Loucy (cell line): ENCODE measurements around the gene PIGQ.

ENCODE experiments used
- H2AFZ ChIP-seq: fragments of 200-600 bp; sonication (generic); 2 replicates; pipeline ENCODE4 v1.6.0; 2016; ENCODE audit warnings: antibody characterized with exemption, mild to moderate bottlenecking, low read length, moderate library complexity
- H3F3A ChIP-seq: fragments of 200-600 bp; 2 replicates; pipeline ENCODE4 v1.6.0; 2016; ENCODE audit warnings: antibody characterized with exemption, low read depth, mild to moderate bottlenecking
- H3K27me3 ChIP-seq: fragments of 200-600 bp; sonication (generic); 2 replicates; pipeline ENCODE4 v1.6.1; 2014; ENCODE audit warnings: low read length, mild to moderate bottlenecking; ENCODE audit not compliant: insufficient read depth, poor library complexity, severe bottlenecking
- H3K36me3 ChIP-seq: fragments of 200-600 bp; sonication (generic); 2 replicates; pipeline ENCODE4 v1.6.1; 2016; ENCODE audit warnings: low read length; ENCODE audit not compliant: insufficient read depth
- H3K4me1 ChIP-seq: fragments of 200-600 bp; sonication (generic); 2 replicates; pipeline ENCODE4 v1.5.1; 2014; ENCODE audit warnings: low read length, mild to moderate bottlenecking; ENCODE audit not compliant: insufficient read depth, poor library complexity, severe bottlenecking
- H3K4me2 ChIP-seq: fragments of 200-600 bp; sonication (generic); 2 replicates; pipeline ENCODE4 v1.6.0; 2014; ENCODE audit warnings: antibody characterized with exemption, low read length, low read depth, mild to moderate bottlenecking; ENCODE audit not compliant: poor library complexity, severe bottlenecking
- H3K4me3 ChIP-seq: fragments of 200-600 bp; sonication (generic); 2 replicates; pipeline ENCODE4 v1.5.1; 2014; ENCODE audit warnings: low read length, mild to moderate bottlenecking, mixed read lengths; ENCODE audit not compliant: poor library complexity, severe bottlenecking
- H3K79me2 ChIP-seq: fragments of 200-600 bp; sonication (generic); 2 replicates; pipeline ENCODE4 v1.6.1; 2014; ENCODE audit warnings: low read length; ENCODE audit not compliant: insufficient read depth
- H3K9ac ChIP-seq: fragments of 200-600 bp; sonication (generic); 2 replicates; pipeline ENCODE4 v1.6.0; 2014; ENCODE audit warnings: mild to moderate bottlenecking, low read depth, low read length, moderate library complexity; ENCODE audit not compliant: poor library complexity, severe bottlenecking
- H3K9me2 ChIP-seq: fragments of 200-600 bp; sonication (generic); replicated peaks from 2 replicates; pipeline ENCODE4 v1.6.1; 2016; ENCODE audit warnings: low read depth, low read length, mixed read lengths
- H3K9me3 ChIP-seq: fragments of 200-600 bp; sonication (generic); 2 replicates; pipeline ENCODE4 v1.6.1; 2014; ENCODE audit warnings: mild to moderate bottlenecking, antibody characterized with exemption, low read length, low read depth; ENCODE audit not compliant: insufficient read depth
- H4K20me1 ChIP-seq: fragments of 200-600 bp; sonication (generic); 2 replicates; pipeline ENCODE4 v1.6.0; 2014; ENCODE audit warnings: antibody characterized with exemption, low read length, mild to moderate bottlenecking; ENCODE audit not compliant: insufficient read depth, poor library complexity, severe bottlenecking
- CTCF ChIP-seq: fragments of 200-600 bp; sonication (generic); conservative IDR thresholded peaks from 2 replicates; pipeline ENCODE4 v1.5.1; 2014; ENCODE audit warnings: mild to moderate bottlenecking, antibody characterized with exemption, low read length
- EZH2phosphoT487 ChIP-seq: fragments of 200-600 bp; IDR thresholded peaks from 2 replicates; pipeline ENCODE4 v1.6.1; 2018; ENCODE audit warnings: antibody characterized with exemption, mild to moderate bottlenecking, moderate library complexity, borderline replicate concordance

PIGQ gene

GRCh38 chr16:582614-583331 is 13.0 kb downstream of the PIGQ start:
- Histone ChIP-seq H3K79me2 (peaks cover 9% of the 10 kb centered on the region; the same call in 1 of the 2 replicates), H3K27me3 (no peaks in the 10 kb centered on the region), H3K36me3 (no peaks in the 10 kb centered on the region), H3K9me2 (no peaks in the 10 kb centered on the region), H3K4me2 (no peak overlapping the region), H3K4me1 (no peaks in the 10 kb centered on the region), H3K4me3 (no peak overlapping the region), H3F3A (no peaks in the 10 kb centered on the region), H3K9ac (no peak overlapping the region), H4K20me1 (no peaks in the 10 kb centered on the region), H2AFZ (no peak overlapping the region), H3K9me3 (no peaks in the 10 kb centered on the region)
- no peak for TF ChIP-seq CTCF
- no peak for TF ChIP-seq EZH2phosphoT487

GRCh38 chr16:583470-583814 is 13.7 kb downstream of the PIGQ start:
- Histone ChIP-seq H3K4me1 (no peaks in the 10 kb centered on the region), H3K4me3 (no peak overlapping the region), H3K9me2 (no peaks in the 10 kb centered on the region), H3K9ac (no peak overlapping the region), H3K27me3 (no peaks in the 10 kb centered on the region), H3K4me2 (no peak overlapping the region), H3K36me3 (no peaks in the 10 kb centered on the region), H2AFZ (no peak overlapping the region), H4K20me1 (no peaks in the 10 kb centered on the region), H3K9me3 (no peaks in the 10 kb centered on the region), H3F3A (no peaks in the 10 kb centered on the region), H3K79me2 (peaks cover 11% of the 10 kb centered on the region; the same call in 1 of the 2 replicates)
- no peak for TF ChIP-seq EZH2phosphoT487

- Histone ChIP-seq H3F3A (no peaks in the 10 kb centered on the region), H3K79me2 (peaks cover 11% of the 10 kb centered on the region; the same call in 1 of the 2 replicates), H3K9me2 (no peaks in the 10 kb centered on the region), H3K27me3 (no peaks in the 10 kb centered on the region), H4K20me1 (no peaks in the 10 kb centered on the region), H2AFZ (no peak overlapping the region), H3K4me2 (no peak overlapping the region), H3K36me3 (no peaks in the 10 kb centered on the region), H3K9ac (no peak overlapping the region), H3K9me3 (no peaks in the 10 kb centered on the region), H3K4me1 (no peaks in the 10 kb centered on the region), H3K4me3 (no peak overlapping the region)
- TF ChIP-seq EZH2phosphoT487 = no peak
- TF ChIP-seq CTCF = no peak
Measured at GRCh38 chr16:583815-584591, 14.2 kb downstream of the PIGQ start.
